PC-9 (cell line): Measurements from ENCODE around the gene PRR35. TPM values are rescaled to one million over a fixed set of nuclear protein-coding genes. Genes with fewer than 3 reads are reported as not detected.

Experiments
- Bru-seq: library from RNA; stranded (reverse); fragments of 400-500 nt; gene quantifications from one replicate; lab custom pipeline; 2021; lab: Mats Ljungman, UMichigan
- BruChase-seq, 2 experiments: library from RNA; stranded (reverse); fragments of 400-500 nt; gene quantifications; one replicate each; lab custom pipeline; 2021; lab: Mats Ljungman, UMichigan
- BruUV-seq: library from RNA; stranded (reverse); fragments of 400-500 nt; replicated peaks from 2 replicates; lab custom pipeline; 2021; lab: Mats Ljungman, UMichigan
- CTCF ChIA-PET: fragments of 300-600 bp; sonication (Branson Sonifier 250); formaldehyde crosslinking; loops from one replicate; lab custom pipeline; 2022; ENCODE audit warnings: antibody characterized with exemption; lab: Charles Lee
- POLR2A ChIA-PET: fragments of 300-600 bp; sonication (Branson Sonifier 250); formaldehyde crosslinking; loops from one replicate; lab custom pipeline; 2022; ENCODE audit warnings: antibody characterized with exemption; ENCODE audit not compliant: unreplicated experiment; lab: Charles Lee
- DNase-seq, 2 experiments: peaks; one replicate each; pipeline versions ENCODE4 v3.0.0 to v3.0.0-alpha.2; 2015 to 2022; ENCODE audit warnings: mixed read lengths in 1 of 2
- H2AFZ ChIP-seq: fragments of 200-600 bp; sonication (generic); 2 replicates; pipeline ENCODE4 v1.8.1; 2017; ENCODE audit warnings: antibody characterized with exemption
- H3F3A ChIP-seq: fragments of 200-600 bp; sonication (generic); 2 replicates; pipeline ENCODE4 v1.8.1; 2017; ENCODE audit warnings: antibody characterized with exemption, mild to moderate bottlenecking, low read depth; ENCODE audit not compliant: insufficient read depth
- H3K27ac ChIP-seq: fragments of 200-600 bp; sonication (generic); 2 replicates; pipeline ENCODE4 v1.6.1; 2016; ENCODE audit warnings: mixed run types
- H3K27me3 ChIP-seq: fragments of 200-600 bp; sonication (generic); 2 replicates; pipeline ENCODE4 v1.6.1; 2016; ENCODE audit warnings: low read depth, mixed run types; ENCODE audit not compliant: insufficient read depth
- H3K36me3 ChIP-seq: fragments of 200-600 bp; sonication (generic); 2 replicates; pipeline ENCODE4 v1.6.1; 2016; ENCODE audit warnings: low read depth, mixed run types
- H3K4me1 ChIP-seq: fragments of 200-600 bp; sonication (generic); replicated peaks from 2 replicates; pipeline ENCODE4 v1.6.1; 2016; ENCODE audit warnings: mixed run types; ENCODE audit not compliant: insufficient read depth
- H3K4me2 ChIP-seq: fragments of 200-600 bp; sonication (generic); 2 replicates; pipeline ENCODE4 v1.6.1; 2017; ENCODE audit warnings: mixed run types
- H3K4me3 ChIP-seq: fragments of 200-600 bp; sonication (generic); 2 replicates; pipeline ENCODE4 v1.6.1; 2016; ENCODE audit warnings: mixed run types
- H3K79me2 ChIP-seq: fragments of 200-600 bp; sonication (generic); 2 replicates; pipeline ENCODE4 v1.6.1; 2017; ENCODE audit warnings: low read depth, mixed run types
- H3K9me2 ChIP-seq: fragments of 200-600 bp; sonication (generic); 2 replicates; pipeline ENCODE4 v1.8.1; 2017; ENCODE audit warnings: mild to moderate bottlenecking; ENCODE audit not compliant: insufficient read depth
- H3K9me3 ChIP-seq: fragments of 200-600 bp; sonication (generic); 2 replicates; pipeline ENCODE4 v1.8.1; 2016; ENCODE audit warnings: low read depth; ENCODE audit not compliant: insufficient read depth
- H4K20me1 ChIP-seq: fragments of 200-600 bp; sonication (generic); 2 replicates; pipeline ENCODE4 v1.8.1; 2017; ENCODE audit not compliant: insufficient read depth
- CTCF ChIP-seq: fragments of 200-600 bp; sonication (generic); conservative IDR thresholded peaks from 2 replicates; pipeline ENCODE4 v1.6.1; 2017; ENCODE audit warnings: mixed run types, antibody characterized with exemption, mild to moderate bottlenecking, moderate library complexity
- EZH2 ChIP-seq: fragments of 200-600 bp; sonication (generic); IDR thresholded peaks from 2 replicates; pipeline ENCODE4 v1.8.0; 2017; ENCODE audit warnings: antibody characterized with exemption, low read depth
- intact Hi-C: fragments of 100-400 bp; cut with micrococcal nuclease; formaldehyde crosslinking; loops from one replicate; pipeline ENCODE4 v1.10.0; 2022; ENCODE audit not compliant: unreplicated experiment
- long read RNA-seq: library from polyadenylated mRNA; stranded (forward); transcript quantifications from one replicate; pipeline ENCODE4 v2.0.0, GENCODE V29; 2022
- total RNA-seq: library from RNA; stranded (reverse); gene quantifications from 2 replicates; pipeline ENCODE4 v1.2.3, GENCODE V29; 2021

Gene PRR35
- 0.35 TPM in 1 of 2 replicates, not detected in the other for total RNA-seq
- not detected for Bru-seq, nascent RNA
- percentile 10 among the genes with signal in this experiment for BruChase-seq, experiment 1, labeled RNA remaining after a 2-hour chase
- not detected for BruChase-seq, experiment 2, labeled RNA remaining after a 6-hour chase
- long read RNA-seq, result 0 reads

- no peak within 1 kb of the TSS for H3K4me3 ChIP-seq
Measured at GRCh38 chr16:560204-560700, at the start of gene PRR35. TSS of gene PRR35 (plus strand) at chr16:560394. CDS start at chr16:563295, 2,901 bp downstream.

DNA sequence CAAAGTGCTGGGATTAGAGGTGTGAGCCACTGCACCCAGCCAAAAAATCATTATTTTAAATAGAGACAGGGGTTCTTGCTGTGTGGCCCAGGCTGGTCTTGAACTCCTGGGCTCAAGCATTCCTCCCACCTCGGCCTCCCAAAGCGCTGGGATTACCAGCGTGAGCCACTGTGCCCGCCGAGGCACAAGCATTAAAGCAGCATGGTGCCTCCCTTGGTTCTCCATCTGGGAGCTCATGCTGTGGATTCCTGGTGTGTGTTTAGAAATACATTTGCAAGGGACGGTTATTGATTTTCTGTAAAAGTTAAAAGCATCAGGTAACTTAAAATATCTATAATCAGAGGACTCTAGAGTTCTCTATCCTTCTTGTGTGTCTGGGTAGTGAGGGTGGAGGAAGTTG is 47.4 kb upstream of the PRR35 start:
- Histone ChIP-seq H3K4me1 (no peaks in the 10 kb centered on the region), H3K79me2 (no peaks in the 10 kb centered on the region), H2AFZ (no peak overlapping the region), H3K9me2 (no peaks in the 10 kb centered on the region), H3K9me3 (no peaks in the 10 kb centered on the region), H3F3A (no peaks in the 10 kb centered on the region), H4K20me1 (no peaks in the 10 kb centered on the region), H3K4me3 (no peak overlapping the region), H3K4me2 (no peak overlapping the region), H3K27me3 (no peaks in the 10 kb centered on the region), H3K27ac (no peak overlapping the region), H3K36me3 (no peaks in the 10 kb centered on the region)
- CTCF ChIA-PET, result no interaction called here
- POLR2A ChIA-PET, result no interaction called here
- BruUV-seq, result no TSS peak
- intact Hi-C loops, result no loop called here
- TF ChIP-seq CTCF (no peak), EZH2 (no peak)
- no peak for DNase-seq

More at GRCh38 chr16:560204-560700, at the start of gene PRR35:
- Histone ChIP-seq H3K4me2 (no peak within 1 kb of the TSS), H3F3A (no peaks in the 10 kb centered on the region), H2AFZ (no peak within 1 kb of the TSS), H3K79me2 (no peaks in the 10 kb centered on the region), H4K20me1 (no peaks in the 10 kb centered on the region), H3K27me3 (no peaks in the 10 kb centered on the region), H3K9me3 (no peaks in the 10 kb centered on the region), H3K36me3 (no peaks in the 10 kb centered on the region), H3K27ac (no peak within 1 kb of the TSS), H3K4me1 (0 out of 2 replicates have a peak, but pooled peaks cover 4% of the 10 kb centered on the region), H3K9me2 (no peaks in the 10 kb centered on the region)
- DNase-seq, result no peak
- POLR2A ChIA-PET, result no interaction called here
- BruUV-seq, result no TSS peak
- CTCF ChIA-PET, result no interaction called here
- TF ChIP-seq CTCF (no peak), EZH2 (no peak)
- intact Hi-C loops, result no loop called here

GRCh38 chr16:513950-514349 is 46.2 kb upstream of the PRR35 start:
- Histone ChIP-seq H3K4me2 (no peak overlapping the region), H3K4me1 (no peaks in the 10 kb centered on the region), H3F3A (no peaks in the 10 kb centered on the region), H3K79me2 (no peaks in the 10 kb centered on the region), H2AFZ (no peak overlapping the region), H3K9me2 (no peaks in the 10 kb centered on the region), H3K27ac (no peak overlapping the region), H3K9me3 (no peaks in the 10 kb centered on the region), H3K4me3 (no peak overlapping the region), H4K20me1 (no peaks in the 10 kb centered on the region), H3K36me3 (no peaks in the 10 kb centered on the region), H3K27me3 (no peaks in the 10 kb centered on the region)
- no peak for TF ChIP-seq EZH2
- no peak for TF ChIP-seq CTCF
- ChIA-PET CTCF (no interaction called here), POLR2A (no interaction called here)
- BruUV-seq, result no TSS peak
- DNase-seq, result no peak
- intact Hi-C loops, result no loop called here
